Measurements from ENCODE around the gene MRPS24.

The MRPS24 gene

DNA sequence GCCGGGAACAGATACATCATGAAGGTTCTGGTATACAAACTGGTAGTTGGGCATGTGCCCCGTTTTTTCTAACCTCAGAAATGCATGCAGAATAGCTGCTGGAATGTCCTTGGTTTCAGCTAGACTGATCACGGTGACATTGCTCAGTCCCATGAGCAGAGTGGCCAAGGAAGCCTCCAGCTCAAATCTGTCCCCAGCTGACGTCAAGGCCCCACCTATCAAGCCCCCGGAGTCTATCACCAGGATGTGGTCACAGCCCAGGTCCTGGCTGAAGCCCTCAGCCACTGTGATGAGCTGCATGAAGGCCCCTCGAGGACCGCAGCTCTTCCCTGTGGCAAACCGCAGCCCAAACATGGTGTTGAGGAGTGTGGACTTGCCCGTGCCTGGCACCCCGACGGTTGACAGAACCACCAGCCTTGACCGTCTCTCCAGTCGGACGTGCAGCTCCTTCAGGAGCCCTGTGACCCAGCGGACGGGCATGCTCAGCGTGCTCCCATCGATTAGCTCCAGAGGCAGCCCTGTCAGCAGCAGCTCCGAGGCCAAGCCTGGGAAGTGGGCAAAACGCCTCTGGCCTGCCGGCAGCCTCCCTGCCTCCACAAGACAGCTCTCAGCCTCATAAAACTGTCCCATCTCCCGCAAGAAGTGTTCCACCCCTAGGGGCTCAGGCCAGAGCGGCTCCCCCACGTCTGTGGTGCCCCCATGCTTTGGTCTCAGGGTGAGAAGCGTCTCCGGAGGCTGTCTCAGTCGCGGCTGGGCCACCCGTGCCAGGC lies 7.8 kb upstream of the MRPS24 start:
- no peak for DNase-seq

DNA sequence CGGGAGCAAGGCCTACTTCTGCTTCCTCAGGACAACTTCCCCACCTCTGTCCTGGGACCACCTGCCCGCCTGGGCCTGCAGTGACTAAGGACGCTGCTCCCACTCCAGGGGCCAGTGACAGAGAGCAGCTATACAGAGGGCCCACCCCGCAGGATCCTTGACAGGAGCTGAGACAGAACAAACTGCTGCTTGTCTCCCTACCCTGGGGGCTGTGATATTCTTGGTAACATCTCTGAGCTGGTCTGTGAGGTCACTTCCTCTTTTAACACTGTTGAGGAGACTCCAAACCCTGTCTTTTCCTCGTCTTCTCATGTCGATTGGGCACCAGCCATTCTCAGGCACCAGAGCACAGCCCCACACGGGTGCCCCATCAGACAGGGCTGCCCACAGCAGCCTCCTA lies 6.9 kb upstream of the MRPS24 start:
- peak; percentile 19 for DNase-seq

DNA sequence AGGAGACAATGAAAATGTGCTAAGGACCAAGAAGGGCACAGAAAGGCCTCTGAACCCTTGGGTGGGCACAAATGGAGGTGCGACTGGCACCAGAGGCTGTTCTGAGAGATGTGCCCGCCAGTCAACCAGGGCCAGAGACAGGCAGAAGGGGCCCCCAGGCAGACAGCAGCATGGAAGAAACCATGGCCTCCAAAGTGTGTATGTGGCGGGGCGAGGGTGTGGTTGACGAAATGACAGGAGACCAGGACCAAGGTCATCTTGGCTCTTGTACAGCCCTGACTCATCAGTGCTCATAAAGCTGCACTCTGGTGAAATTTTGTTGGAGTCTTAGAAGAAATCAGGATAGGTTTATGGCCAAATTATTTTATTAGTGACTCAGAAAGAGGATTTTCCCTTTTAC lies 4.0 kb upstream of the MRPS24 start:
- DNase-seq, result peak; percentile 10

DNA sequence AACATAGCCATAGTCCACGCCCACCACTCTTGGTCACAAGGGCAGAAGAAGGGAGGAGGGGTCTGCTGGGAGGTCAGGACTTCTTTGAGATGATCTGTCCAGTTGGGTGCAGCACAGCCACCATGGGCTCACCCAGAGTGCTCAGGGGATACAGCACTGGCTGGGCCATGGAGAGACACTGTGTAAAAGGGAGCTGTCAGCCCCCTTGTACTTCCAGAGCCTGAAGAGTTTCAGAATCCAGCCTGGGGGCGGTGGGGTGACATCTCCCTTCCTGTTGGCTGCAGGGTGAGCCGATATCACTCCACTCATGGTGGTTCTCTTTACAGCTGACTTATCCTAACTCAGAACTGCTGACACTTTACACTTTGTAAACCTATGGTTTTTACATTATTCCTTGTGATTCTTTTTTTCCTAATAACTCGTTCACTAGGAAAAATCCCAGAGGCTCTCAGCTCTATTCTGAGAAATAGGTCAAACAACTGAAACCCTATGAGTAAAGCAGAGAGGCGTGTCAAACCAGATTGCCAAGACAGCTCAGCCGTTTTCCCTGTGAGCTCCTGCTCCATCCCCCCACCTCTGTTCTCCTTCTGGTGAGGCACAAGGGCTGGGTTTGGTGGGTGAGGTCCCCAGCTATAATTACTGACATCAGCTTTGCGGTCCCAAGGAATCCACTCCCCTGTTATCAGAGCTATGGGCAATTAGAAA lies 3.2 kb upstream of the MRPS24 start:
- peak; percentile 56 for DNase-seq

DNA sequence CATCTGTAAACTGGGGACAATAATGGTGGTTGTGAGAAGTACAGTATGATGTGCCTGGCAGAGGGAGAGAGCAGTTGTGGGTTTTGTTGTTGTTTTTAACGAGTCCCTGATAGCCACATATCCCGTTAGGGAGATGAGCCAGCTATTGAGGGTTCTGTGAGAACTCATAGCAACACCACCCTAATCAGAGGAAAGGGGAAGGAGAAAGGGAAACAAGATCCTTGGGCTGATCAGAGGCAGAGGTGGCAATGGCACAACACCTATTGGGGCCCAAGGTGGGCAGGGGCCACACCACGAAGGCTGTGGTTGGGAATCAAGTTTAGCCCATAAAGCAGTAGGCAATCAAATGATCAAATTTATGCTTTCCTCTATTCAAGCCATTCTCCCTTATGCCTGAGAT lies 1.7 kb upstream of the MRPS24 start:
- DNase-seq, result no peak

DNA sequence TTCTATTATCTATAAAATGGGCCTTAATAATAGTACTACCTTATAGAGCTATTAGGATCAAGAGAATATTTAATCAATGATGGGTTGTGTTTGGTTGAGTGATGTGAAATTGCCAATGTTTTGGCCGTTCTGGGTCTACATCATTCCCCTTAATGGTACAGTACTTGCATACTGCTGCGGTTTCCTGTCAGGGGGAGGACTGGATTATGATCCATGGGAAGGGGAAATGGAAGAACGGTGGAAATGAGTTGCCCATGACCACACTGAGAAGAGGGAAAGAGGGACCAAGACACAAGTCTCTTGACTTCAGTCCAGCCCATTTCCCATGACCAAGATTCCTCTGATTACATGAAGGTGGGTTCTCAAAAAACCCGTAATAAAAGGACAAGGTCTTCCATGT lies 999 bp upstream of the MRPS24 start:
- DNase-seq, result no peak

DNA sequence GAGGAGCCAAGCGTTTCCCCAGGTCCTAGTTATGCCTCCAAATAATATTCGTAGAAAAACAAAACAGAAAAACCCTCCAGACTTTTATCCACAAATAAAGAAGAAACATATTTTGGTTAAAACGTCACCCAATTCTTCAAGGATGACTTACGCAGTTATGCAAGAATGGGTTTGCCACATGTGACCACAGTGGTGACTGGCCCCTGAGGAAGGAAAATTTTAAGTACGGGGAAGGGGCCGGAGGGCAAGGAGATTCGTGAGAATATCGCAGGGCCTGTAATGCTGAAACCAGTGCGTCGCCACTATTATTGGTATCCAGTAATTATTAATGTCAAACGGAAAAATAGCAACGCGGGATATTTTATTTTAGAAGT lies 537 bp upstream of the MRPS24 start:
- peak; percentile 92 for DNase-seq

DNA sequence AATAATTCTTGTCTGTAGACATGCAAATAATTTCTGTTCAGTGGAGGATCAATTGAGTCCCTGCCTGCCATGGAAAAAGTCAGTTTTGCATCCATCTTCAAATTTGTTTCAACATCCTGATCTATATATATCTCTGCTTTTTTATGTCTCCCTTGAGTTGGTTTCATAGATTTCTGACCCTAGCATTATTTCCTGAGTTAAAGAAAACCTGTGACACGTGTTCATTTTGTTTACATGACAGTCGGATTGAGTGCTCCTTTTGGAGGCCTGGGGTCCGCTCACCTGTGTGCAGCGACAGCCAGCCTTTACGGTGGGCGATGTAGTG lies 674 bp downstream of the MRPS24 start:
- DNase-seq, result no peak

DNA sequence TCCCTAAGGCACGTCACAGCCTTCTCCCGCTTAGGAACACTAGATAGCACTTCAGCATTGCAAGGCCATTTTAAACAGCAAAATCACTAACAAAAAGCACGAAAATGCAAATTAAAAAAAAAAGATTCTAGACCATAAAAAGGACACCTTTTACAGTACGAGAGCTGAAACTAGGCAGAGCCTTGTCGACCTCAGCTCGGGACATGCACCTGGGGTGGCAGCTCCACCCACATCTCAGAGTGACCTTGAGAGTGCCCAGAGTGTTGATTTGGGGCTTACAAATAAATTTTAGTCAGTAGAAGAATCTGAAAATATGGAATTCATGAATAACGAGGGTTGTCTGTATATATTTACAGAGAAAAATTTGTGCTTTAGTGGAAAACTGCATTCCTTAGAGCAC lies 1.1 kb downstream of the MRPS24 start:
- DNase-seq, result no peak

DNA sequence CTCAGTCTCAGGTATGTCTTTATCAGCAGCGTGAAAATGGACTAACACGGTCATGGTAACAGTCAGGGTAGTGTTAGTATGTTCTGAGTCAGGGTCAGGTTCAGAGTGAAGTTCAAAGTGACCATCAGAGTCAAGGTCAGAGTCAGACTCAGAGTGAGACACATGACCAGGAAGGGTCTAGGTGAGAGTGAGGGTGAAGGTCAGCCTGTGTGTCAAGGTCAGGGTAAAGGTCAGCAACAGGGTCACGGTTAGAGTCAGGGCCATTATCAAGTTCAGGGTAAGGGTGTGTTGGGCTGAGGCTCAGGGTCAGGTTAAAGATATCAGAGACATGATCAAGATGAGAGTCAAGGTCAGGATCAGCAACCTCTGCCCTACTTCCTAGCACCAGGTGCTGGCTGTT lies 4.0 kb downstream of the MRPS24 start:
- no peak for DNase-seq

DNA sequence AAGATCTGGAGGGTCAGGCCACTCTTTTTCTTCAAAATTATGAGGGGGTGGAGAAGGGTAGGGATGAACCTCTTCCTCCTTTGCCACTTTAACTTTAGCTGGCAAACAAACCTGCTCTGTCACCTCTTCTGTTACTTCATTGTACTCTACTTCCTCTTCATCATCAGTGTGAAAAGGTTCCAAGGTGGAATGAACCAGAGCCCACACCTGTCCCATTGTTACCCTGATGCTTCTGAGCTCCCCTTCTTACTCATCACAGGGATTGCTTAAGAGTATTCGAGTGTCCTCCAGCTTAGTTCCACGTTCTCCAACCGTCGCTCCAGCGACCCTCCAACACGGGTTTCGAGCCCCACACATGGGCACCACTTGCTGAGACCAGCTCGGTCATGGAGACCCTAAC lies 5.2 kb downstream of the MRPS24 start:
- DNase-seq, result no peak

DNA sequence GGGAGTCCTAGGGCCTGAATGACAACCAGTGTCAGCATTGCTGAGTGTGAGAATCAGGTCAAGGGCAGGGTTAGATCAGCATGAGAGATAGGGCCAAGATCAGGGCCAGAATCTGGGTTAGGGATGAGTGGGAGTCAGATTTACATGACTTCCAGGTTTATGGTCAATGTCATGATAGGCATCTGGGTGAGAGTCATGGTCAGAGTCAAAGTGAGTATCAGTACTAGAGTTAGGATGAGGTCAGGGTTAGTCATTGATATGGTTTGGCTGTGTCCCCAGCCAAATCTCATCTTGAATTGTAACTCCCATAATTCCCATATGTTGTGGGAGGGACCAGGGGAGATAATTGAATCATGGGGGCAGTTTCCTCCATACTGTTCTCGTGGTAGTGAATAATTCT lies 12.3 kb downstream of the MRPS24 start:
- no peak for DNase-seq

DNA sequence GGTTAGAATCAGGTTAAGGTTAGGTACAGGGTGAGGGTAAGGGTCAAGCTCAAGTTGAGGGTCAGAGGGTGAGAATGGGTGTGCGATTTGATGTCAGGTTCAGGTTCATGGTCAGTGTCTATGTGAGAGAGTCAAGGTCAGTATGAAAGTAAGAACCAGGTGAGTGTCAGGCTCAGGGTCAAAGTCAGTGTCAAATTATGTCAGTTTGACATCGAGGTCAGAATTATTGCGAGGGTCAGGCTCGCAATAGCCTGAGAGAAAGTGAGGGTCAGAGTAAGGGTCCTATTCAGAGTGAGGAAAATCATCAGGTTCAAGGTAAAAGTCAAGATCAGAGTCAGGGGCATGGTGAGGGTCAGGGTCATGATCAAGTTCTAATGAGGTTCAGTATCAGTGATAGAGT lies 13.0 kb downstream of the MRPS24 start:
- DNase-seq, result no peak

DNA sequence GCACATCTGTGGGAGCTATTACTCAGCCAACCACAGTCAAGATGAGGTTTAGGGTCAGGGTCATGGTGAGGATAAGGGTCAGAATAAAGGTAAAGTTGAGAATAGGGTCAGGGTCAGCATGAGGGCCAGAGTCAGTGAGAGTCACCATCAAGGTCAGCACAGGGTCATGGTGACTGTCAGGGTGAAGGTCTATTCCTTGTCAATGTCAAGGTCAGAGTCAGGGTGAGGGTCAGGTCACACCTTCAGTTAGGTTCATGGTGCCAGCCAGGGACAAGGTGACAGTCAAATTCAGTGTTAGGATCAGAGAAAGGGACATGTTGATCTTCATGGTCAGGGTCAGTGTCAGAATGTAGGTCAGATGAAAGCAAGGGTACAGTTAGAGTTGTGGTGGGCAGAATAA lies 14.1 kb downstream of the MRPS24 start:
- DNase-seq, result no peak

DNA sequence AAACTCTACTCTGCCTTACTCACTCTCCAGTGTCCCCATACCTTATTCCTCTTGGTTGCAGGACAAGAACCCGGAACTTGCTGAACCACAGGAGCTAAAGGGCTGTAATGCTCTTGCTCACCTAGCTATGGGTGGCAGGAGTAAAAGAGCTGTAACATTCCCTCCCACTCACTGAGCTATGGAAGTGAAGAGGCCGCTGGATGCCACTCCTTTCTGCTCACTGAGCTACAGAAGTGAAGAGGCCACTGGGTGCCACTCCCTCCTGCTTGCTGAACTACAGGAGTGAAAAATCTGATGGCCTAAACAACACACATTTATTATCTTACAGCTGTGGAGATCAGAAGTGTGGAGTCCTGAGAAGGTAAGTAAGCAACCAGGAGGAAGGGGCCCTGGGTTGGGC lies 17.5 kb downstream of the MRPS24 start:
- no peak for DNase-seq

DNA sequence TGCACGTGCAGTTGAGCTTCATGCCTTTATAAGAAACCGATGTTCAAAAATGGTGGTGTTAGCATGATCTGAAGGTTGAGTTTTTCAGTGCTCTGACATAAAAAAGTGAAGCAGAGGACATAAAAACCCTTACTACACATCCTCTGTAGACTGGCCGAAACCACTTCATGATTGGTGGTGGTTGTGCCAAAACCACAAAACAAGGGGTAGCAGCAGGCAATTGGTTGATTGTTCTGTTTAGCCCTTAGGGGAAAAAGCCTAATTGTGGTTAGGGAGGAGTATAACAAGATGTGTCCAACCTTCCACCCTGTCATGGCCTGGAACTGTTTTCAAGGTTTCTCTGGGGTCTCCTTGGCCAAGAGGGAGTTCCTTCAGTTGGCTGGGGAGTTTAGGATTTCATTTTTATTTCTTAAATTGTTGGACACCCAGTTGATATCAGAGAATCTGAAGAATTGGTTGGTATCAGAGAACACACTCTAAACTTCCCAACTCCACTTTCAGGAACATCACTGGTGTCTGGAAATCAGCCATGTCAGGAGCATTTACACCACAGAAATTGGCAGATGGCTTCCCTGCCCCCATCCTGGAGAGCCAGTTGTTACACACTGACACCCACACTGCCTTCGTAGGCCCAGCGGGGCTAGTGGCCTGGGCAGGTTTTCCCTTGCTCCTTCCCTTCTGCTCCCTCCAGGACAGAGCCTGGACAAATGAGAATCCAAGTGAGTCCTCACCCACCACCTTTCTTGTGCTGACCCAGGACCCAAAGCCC lies 18.8 kb downstream of the MRPS24 start:
- DNase-seq, result no peak

DNA sequence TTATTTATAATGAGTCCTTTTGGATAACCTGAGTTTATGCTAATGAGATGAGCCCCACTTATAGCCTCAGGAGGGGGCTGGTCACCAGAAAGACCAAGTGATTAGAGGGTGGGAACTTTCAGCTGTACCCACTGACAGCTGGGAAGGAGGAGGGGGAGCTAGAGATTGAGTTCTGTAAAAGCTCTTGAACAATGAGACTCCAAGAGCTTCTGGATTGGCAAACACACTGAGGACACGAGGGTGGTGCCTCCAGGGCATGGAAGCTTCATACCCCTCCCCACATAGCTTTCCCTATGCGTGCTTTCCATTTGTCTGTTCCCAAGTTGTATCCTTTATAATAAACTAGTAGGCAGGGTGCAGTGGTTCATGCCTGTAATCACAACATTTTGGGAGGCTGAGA lies 20.3 kb downstream of the MRPS24 start:
- DNase-seq, result no peak

DNA sequence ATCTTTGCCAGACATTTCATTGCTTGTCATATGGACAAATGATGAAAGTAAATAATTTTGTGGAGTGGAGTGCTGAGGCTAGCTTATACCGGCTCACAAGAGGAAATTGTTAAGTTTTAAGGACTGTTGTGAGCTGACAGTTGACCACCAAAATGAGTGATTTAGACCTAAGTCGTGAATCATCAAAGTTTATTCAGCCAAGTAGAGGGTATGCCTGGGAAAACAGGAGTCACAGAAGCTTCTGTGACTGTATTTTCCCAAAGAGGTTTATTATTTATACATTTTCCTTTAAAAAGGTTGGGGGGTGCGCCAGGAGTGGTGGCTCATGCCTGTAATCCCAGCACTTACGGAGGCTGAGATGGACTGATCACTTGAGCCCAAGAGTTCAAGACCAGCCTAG lies 21.8 kb downstream of the MRPS24 start:
- DNase-seq, result no peak

DNA sequence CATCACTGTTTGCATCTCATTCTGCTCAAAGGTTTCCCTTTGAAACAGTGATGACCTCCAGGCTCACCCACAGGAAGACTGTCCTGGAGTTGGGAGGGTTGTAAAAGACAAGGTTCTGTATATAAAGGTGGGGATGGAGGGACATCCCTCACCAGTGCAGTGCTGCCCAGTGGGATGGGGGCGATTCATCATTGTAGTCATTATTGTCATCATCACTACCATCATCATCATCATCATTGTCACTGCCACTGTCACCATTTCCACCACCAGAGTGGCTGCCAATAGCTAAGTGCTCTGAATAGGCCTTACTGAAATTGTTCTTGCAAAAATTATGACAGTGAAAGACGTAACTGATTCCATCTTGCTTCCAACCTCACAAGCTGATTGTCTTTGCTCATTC lies 24.7 kb downstream of the MRPS24 start:
- no peak for DNase-seq

DNA sequence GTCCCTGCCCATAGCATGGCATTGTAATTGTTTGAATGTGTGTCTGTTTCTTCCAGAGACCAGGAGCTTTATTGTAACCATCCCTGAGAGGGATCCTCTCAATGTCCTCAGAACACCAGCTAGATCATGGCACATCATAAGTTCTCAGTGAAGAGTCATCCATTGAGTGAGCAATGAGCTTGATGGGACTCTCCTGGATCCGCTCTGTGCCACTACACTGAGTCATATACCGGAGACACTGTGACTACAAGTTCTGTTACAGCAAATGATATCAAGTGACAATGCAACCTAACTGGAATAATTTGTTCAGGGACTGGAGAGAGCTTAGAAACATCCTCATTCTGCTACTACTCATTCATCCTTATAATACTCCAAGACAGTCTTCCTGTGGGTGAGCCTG lies 25.1 kb downstream of the MRPS24 start:
- no peak for DNase-seq

DNA sequence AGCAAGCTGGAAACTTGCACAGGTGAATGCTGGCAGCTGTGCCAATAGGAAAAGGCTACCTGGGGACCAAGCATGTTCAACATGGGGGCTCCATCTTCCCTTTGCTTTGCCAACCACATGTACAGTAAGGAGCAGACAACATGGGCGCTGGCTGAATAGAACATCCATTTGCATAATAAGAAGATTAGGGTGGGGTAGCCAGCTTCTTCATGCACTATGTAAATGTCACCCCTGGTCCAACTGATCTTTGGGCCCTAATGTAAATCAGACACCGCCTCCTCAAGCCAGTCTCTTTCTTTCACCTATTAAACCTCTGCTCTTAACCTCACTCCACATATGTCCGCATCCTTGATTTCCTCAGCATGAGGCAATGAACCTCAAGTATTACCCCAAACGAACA lies 26.0 kb downstream of the MRPS24 start:
- DNase-seq, result no peak

DNA sequence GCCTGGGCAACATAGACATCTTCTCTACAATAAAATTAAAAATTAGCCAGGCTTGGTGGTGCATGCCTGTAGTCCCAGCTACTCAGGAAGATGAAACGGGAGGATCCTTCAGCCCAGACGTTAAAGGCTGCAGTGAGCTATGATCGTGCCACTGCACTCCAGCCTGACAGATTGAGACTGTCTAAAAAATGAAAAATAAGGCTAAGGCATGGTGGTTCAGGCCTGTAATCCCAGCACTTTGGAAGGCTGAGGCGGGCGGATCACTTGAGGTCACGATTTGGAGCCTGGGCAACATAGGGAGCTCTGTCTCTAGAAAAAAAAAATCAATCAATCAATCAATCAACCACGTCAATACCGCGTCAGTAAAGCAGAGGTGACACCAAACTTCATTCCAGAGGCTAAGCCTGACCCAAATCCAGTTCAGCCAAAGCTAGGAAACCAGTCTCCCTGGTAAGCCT lies 31.1 kb downstream of the MRPS24 start:
- DNase-seq, result no peak

DNA sequence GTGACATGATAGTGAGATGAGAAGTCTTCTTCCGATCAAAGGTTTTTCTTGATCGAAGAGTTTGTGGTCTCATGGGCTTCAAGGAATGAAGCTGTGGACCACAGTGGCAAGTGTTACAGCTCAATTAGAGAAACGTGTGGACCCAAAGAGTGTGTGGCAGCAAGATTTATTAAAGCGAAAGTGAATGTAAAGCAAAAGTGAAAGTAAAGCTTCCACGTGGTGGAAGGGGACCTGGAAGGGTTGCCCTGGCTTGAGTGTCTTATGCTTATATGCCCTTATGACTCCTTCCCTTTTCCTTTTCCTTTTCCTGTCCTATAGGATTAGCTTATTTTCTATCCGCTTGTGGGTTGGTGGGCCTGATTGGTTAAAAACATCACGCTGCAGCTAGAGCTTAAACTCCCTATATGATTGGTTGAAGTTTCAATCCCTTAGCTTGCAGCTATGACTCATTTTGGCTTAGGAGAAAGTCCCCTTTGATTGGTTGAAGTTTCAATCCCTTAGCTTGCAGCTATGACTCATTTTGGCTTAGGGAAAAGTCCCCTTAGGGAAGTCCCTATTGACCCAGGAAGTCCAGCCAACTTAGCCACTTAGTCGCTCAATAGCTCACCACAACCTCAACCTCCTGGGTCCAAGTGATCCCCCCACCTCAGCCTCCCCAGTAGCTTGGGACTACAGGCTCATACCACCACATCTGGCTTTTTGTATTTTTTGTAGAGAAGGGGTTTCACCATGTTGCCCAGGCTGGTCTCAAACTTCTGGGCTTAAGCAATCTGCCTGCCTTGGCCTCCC lies 34.7 kb downstream of the MRPS24 start:
- peak; percentile 85 for DNase-seq
